Iris pigment epithelial cell (primary cell): ENCODE data around the gene KCNAB2.
"Not testable (repeated sequence)": the region's sequence is repeated elsewhere in the genome, so short reads cannot be mapped to it uniquely, and the experiment has no call there.

Experiments
- DNase-seq: peaks from one replicate; pipeline ENCODE4 v3.0.0-alpha.2; 2011; ENCODE audit warnings: low read depth

Gene KCNAB2

GRCh38 chr1:6010554-6010953, 35.1 kb upstream of the KCNAB2 start:
- DNase-seq = no peak

- DNase-seq = no peak
These were observed 34.3 kb upstream of the KCNAB2 start for GRCh38 chr1:6011161-6011945.

GRCh38 chr1:6011946-6012258, 33.8 kb upstream of the KCNAB2 start:
- DNase-seq = no peak

- no peak for DNase-seq
These were observed 33.0 kb upstream of the KCNAB2 start for GRCh38 chr1:6012529-6013318.

GRCh38 chr1:6013491-6013890, 32.2 kb upstream of the KCNAB2 start:
- DNase-seq = no peak

- DNase-seq = no peak
These were observed 31.3 kb upstream of the KCNAB2 start for GRCh38 chr1:6014130-6014999.

GRCh38 chr1:6016191-6016865, 29.4 kb upstream of the KCNAB2 start:
- DNase-seq = peak; percentile 70

- not testable (repeated sequence) for DNase-seq
These were observed 28.0 kb upstream of the KCNAB2 start for GRCh38 chr1:6017654-6018053.

GRCh38 chr1:6019166-6019845, 26.4 kb upstream of the KCNAB2 start:
- no peak for DNase-seq

GRCh38 chr1:6022193-6022592, 23.5 kb upstream of the KCNAB2 start:
- DNase-seq = no peak

GRCh38 chr1:6023346-6023745, 22.3 kb upstream of the KCNAB2 start:
- no peak for DNase-seq

GRCh38 chr1:6024376-6024775, 21.3 kb upstream of the KCNAB2 start:
- DNase-seq = no peak

- peak; percentile 29 for DNase-seq
These were observed 20.2 kb upstream of the KCNAB2 start for GRCh38 chr1:6025269-6026094.

GRCh38 chr1:6026095-6026809, 19.4 kb upstream of the KCNAB2 start:
- peak; percentile 45 for DNase-seq

GRCh38 chr1:6027591-6027990, 18.1 kb upstream of the KCNAB2 start:
- DNase-seq = no peak

GRCh38 chr1:6028042-6028850, 17.4 kb upstream of the KCNAB2 start:
- DNase-seq = no peak

GRCh38 chr1:6029351-6029750, 16.3 kb upstream of the KCNAB2 start:
- DNase-seq = no peak

GRCh38 chr1:6030132-6030531, 15.6 kb upstream of the KCNAB2 start:
- no peak for DNase-seq
